HG03442 (cell line): ENCODE data around the gene GOLGA3.

Source experiments
- ATAC-seq: cut with Tn5 transposase; IDR thresholded peaks from one replicate; pipeline ENCODE4 v1.9.1; 2021; ENCODE audit warnings: mild to moderate bottlenecking, moderate library complexity; ENCODE audit not compliant: unreplicated experiment

GOLGA3 gene

DNA sequence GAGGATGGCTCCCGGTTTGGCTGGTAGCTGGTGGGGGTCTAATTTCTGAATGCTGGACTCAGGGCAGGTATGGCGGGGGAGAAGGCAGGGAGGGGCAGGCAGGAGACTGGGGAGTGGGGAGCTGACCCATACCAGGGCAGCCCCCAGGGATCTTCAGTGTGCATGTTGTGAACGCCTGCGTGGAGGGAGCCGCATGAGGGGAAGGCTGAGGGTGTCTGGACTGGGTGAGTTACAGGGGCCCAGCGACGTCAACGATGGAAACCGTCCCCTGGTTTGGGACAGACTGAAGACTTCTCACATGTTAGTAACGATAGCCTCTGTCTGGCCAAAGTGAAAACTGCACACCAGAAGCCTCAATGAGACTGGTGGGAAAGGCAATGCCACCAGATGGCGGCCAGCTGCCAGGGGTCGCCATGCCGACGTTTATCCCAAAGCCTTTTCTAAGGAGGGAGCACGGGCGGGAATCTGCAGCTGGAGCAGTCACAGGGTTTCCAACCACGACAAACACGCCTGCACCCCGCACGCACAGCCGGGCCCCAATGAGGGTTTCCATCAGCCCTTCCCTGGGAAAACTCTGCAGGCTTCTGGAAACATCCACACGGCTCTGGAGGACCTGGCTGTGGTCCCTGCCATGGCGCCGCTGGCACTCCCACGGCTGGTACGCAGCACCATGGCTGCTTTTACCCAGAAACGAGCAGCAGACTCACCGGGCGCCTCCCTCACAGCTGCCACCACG, 104.0 kb downstream of the GOLGA3 start:
- ATAC-seq, result no peak

DNA sequence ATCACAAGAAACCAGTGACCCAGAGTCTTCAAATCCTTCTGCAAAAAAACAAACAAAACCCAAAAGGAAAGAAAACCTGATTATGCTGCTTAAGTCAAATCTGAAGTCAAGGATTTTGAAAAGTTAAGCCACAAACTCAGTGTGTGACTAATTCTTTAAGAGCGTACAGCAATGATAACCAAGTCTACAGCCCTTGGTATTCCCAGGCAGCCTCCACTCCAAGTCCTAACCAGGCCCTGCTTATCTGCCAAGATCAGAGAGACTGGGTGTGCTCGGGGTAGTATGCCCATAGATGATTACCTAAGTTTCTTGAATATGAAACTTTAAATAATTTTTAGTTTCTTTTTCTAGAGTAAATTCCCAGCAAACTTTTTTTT, 104.9 kb downstream of the GOLGA3 start:
- ATAC-seq, result no peak

DNA sequence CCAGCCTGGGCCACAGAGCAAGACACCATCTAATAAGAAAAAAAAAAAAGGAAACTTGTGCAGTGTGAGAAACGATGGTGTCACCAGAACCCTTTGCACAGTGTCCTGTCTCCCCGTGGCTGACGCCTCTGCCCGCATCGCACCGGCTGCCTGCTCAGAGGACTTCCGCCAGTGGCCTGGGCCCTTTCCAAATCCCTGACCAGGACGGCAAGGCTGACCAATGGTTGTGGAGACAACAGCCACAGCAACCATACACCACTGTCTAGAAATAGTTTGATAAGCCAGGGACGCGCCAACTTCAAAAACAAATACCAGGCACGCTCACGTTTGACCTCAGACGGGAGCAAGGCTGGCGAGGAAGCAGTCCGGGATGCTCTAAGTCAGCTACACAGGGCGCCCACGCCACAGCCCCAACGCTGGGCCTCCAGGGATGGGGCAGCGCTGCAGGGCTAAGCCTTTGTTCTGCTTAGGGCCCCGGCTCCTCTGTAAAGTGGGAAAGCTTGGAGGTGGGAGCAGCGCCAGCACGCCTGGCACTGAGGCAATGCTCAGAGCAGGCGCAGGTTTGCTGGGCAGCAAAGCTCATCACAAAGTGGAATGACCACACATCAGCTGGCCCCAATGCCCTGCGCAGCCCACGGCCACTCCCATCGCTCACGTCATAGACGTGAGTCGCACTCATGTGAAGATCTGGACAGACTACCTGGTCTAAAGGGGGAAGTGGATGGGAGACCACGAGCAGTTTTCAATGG, 105.5 kb downstream of the GOLGA3 start:
- ATAC-seq, result no peak

DNA sequence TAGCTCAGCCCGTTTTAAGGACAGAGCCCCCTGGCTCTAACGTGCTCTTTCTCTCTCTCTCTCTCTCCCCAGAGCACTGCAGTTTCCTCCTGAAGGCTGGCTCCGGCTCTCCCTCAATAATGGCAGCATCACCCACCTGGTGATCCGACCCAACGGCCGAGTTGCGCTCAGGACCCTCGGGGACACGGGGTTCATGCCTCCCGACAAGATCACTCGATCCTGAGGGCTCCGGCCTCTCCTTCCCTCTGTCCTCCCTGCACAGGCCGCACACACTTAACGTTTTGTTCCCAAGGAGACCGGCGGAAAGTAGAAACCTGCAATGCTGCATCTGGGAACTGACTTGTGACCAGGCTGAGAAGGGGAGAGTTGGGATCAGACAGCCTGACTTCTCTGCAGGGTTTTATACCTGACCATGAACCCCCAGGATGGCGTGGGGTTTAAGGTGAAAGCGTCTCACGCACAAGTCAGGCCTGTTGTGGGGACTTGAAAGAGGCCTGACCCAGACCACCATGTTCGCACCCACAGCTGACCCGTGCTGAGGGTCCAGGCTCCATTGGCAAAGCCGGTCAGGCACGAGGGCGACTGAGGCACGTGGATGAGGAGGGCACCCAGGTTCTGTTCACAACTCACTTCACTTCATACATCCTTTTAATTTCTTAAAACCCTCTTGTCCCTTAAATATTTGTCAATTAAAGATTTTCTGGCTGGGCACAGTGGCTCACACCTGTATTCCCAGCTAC, 107.9 kb downstream of the GOLGA3 start:
- ATAC-seq, result no peak

DNA sequence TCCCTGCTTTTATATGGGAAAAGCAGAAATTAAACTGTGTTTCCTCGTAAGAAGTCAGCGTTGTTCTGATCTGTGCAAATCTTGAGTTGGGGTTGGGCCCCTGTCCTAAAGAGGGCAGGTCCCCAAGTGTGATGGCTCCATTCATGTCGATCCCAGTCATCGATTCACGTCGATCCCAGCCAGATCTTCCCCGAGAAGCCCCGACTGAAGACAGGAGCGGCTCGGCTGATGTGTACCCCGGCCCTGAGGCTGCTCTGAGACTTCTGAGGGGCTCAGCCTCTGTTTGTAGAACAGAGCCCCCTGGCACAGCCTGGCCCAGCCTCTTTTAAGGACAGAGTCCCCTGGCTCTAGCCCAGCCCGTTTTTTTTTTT, 108.7 kb downstream of the GOLGA3 start:
- no peak for ATAC-seq

DNA sequence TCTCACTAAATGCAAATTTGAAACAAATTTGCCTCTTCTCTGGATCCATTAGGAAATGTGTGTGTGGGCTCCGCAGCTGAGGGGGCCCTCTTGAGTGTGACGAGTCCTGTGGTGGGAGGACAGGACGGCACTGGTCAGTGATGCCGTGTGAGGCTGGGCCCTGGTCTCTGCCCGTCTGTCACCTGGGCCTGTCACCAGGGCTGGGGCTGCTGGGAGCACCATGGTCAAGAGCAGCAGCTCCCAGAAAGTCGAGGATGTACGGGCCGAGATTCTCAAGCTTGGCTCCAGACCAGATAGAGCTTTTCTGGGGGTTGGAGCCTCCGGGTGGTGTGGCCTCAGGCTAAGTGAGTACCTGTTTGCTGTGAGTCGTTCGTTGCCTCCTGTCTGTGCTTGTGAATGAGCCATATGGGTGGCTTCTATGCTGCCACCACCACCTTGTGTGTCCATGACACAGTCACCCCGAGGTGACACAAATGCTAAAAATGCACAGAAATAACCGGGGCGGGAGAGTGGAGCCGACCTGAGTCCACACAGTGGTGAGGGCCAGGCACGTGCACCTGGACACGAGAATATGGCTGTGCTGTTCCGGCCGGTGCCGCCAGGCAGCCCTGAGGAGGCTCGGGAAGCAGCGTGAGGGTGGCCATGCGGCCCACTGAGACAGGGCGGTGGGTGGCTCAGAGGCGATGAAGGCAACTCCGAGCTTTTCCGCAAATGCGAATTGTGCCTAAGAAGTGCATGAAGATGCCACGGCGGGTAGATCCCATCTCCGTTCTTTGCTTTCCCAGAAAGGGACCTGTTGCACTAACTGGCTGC, 109.3 kb downstream of the GOLGA3 start:
- no peak for ATAC-seq
